Smooth muscle cell (in vitro differentiated cells): ENCODE measurements around the gene HTRA1. TPM values are rescaled to one million over a fixed set of nuclear protein-coding genes. Genes with fewer than 3 reads are reported as not detected.

ENCODE experiments used
- DNase-seq: peaks from one replicate; lab custom pipeline; 2025; ENCODE audit not compliant: unreplicated experiment; lab: John Stamatoyannopoulos, UW
- H2AFZ ChIP-seq: fragments of 200-600 bp; sonication (generic); 2 replicates; pipeline ENCODE4 v1.6.0; 2016; ENCODE audit warnings: antibody characterized with exemption, low read depth, mild to moderate bottlenecking
- H3F3A ChIP-seq: fragments of 200-600 bp; sonication (generic); 2 replicates; pipeline ENCODE4 v1.6.0; 2017; ENCODE audit warnings: antibody characterized with exemption, low read depth
- H3K27ac ChIP-seq: fragments of 200-600 bp; sonication (generic); 2 replicates; pipeline ENCODE4 v1.5.1; 2016; ENCODE audit warnings: low read depth, mild to moderate bottlenecking
- H3K27me3 ChIP-seq: fragments of 200-600 bp; sonication (generic); 2 replicates; pipeline ENCODE4 v1.6.1; 2016; ENCODE audit warnings: low read depth, mild to moderate bottlenecking
- H3K36me3 ChIP-seq: fragments of 200-600 bp; sonication (generic); 2 replicates; pipeline ENCODE4 v1.5.1; 2016; ENCODE audit warnings: low read depth
- H3K4me1 ChIP-seq: fragments of 200-600 bp; sonication (generic); 2 replicates; pipeline ENCODE4 v1.5.1; 2016; ENCODE audit warnings: low read depth
- H3K4me2 ChIP-seq: fragments of 200-600 bp; sonication (generic); 2 replicates; pipeline ENCODE4 v1.6.0; 2016; ENCODE audit warnings: mild to moderate bottlenecking
- H3K4me3 ChIP-seq: fragments of 200-600 bp; sonication (generic); 2 replicates; pipeline ENCODE4 v1.5.1; 2016; ENCODE audit warnings: mild to moderate bottlenecking
- H3K79me2 ChIP-seq: fragments of 200-600 bp; sonication (generic); 2 replicates; pipeline ENCODE4 v1.6.0; 2016; ENCODE audit warnings: low read depth, mild to moderate bottlenecking
- H3K9ac ChIP-seq: fragments of 200-600 bp; sonication (generic); 2 replicates; pipeline ENCODE4 v1.6.0; 2016; ENCODE audit warnings: low read depth
- H3K9me3 ChIP-seq: fragments of 200-600 bp; sonication (generic); replicated peaks from 2 replicates; pipeline ENCODE4 v1.5.1; 2016; ENCODE audit warnings: low read depth
- H4K20me1 ChIP-seq: fragments of 200-600 bp; sonication (generic); 2 replicates; pipeline ENCODE4 v1.6.0; 2016; ENCODE audit warnings: low read depth
- WGBS: methylation state at CpG from one replicate; pipeline ENCODE4 v1.1.7; 2016; ENCODE audit warnings: low lambda C conversion rate; 5-methylcytosine and 5-hydroxymethylcytosine counted together
- polyA plus RNA-seq: library from polyadenylated mRNA; unstranded; fragments of >200 nt; fragmentation: Nextera tagmentation; extraction: Ambion mirVana; gene quantifications from 2 replicates; pipeline ENCODE4 v1.2.1, GENCODE V29; 2016
- total RNA-seq: library from RNA; depleted of rRNA; stranded (reverse); fragments of >200 nt; gene quantifications from 2 replicates; pipeline ENCODE4 v1.2.3, GENCODE V29; 2014
- TF ChIP-seq, protein P1 (sequence below): fragments of 200-600 bp; sonication (generic); IDR thresholded peaks from 2 replicates; pipeline ENCODE4 v1.5.1; 2017; ENCODE audit warnings: borderline replicate concordance, mild to moderate bottlenecking, antibody characterized with exemption; ENCODE audit not compliant: insufficient read depth, poor library complexity, severe bottlenecking

Gene HTRA1
- total and polyA plus RNA-seq, 2 experiments from 2014 or later: 175 to 257 TPM

DNA sequence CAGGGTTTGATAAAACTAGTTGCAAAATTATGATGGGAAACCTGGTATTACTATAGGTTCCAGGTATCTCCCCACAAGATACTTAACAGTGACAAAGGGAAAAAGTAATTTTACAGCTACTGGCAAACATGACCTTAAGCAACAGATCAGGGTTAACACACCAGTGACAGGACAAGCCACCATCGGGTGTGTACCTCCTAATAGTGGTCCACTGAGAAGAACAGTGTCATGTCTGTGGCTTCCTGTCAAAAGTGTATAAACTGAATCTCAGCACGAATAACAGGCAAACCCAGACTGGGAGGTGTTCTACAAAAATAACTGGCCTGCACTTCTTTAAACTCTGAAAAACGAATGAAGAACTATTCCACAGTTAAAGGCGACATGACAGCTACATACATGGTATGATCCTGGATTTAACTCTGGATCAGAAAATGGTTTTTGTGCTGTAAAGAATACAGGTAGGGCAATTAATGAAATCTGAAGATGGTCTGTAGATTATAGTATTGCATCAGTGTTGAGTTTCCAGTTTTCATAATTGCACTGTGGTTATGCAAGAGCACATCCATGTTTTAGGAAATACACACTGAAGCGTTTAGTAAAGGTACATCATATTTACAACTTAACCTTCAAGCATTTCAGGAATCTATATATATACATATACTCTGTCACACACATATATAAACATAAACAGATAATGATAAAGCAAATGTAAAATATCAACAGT is 38.9 kb upstream of the HTRA1 start:
- TF ChIP-seq, protein P1, sequence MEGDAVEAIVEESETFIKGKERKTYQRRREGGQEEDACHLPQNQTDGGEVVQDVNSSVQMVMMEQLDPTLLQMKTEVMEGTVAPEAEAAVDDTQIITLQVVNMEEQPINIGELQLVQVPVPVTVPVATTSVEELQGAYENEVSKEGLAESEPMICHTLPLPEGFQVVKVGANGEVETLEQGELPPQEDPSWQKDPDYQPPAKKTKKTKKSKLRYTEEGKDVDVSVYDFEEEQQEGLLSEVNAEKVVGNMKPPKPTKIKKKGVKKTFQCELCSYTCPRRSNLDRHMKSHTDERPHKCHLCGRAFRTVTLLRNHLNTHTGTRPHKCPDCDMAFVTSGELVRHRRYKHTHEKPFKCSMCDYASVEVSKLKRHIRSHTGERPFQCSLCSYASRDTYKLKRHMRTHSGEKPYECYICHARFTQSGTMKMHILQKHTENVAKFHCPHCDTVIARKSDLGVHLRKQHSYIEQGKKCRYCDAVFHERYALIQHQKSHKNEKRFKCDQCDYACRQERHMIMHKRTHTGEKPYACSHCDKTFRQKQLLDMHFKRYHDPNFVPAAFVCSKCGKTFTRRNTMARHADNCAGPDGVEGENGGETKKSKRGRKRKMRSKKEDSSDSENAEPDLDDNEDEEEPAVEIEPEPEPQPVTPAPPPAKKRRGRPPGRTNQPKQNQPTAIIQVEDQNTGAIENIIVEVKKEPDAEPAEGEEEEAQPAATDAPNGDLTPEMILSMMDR: no peak
- no peak overlapping the region for H3K4me3 ChIP-seq
- no peaks in the 10 kb centered on the region for H3K36me3 ChIP-seq
- H3K9ac ChIP-seq: no peak overlapping the region
- no peaks in the 10 kb centered on the region for H3K4me1 ChIP-seq
- DNase-seq: no peak
- no peak overlapping the region for H3K27ac ChIP-seq
- H3F3A ChIP-seq: no peaks in the 10 kb centered on the region
- H4K20me1 ChIP-seq: no peaks in the 10 kb centered on the region
- no peaks in the 10 kb centered on the region for H3K9me3 ChIP-seq
- H3K4me2 ChIP-seq: no peak overlapping the region
- H2AFZ ChIP-seq: no peak overlapping the region
- 93% methylated on average over 5 of the region's 5 CpGs for WGBS
- H3K79me2 ChIP-seq: no peaks in the 10 kb centered on the region
- H3K27me3 ChIP-seq: no peaks in the 10 kb centered on the region

GRCh38 chr10:122424059-122424458 is 37.3 kb upstream of the HTRA1 start:
- Histone ChIP-seq H3K9me3 (no peaks in the 10 kb centered on the region), H3K27ac (no peak overlapping the region), H4K20me1 (no peaks in the 10 kb centered on the region), H3K4me3 (no peak overlapping the region), H3K4me2 (no peak overlapping the region), H3K9ac (no peak overlapping the region), H3K79me2 (no peaks in the 10 kb centered on the region), H2AFZ (no peak overlapping the region), H3F3A (no peaks in the 10 kb centered on the region), H3K27me3 (no peaks in the 10 kb centered on the region), H3K4me1 (no peaks in the 10 kb centered on the region), H3K36me3 (no peaks in the 10 kb centered on the region)
- 98% methylated on average over 2 of the region's 2 CpGs for WGBS
- no peak for DNase-seq
- TF ChIP-seq, protein P1: no peak

DNA sequence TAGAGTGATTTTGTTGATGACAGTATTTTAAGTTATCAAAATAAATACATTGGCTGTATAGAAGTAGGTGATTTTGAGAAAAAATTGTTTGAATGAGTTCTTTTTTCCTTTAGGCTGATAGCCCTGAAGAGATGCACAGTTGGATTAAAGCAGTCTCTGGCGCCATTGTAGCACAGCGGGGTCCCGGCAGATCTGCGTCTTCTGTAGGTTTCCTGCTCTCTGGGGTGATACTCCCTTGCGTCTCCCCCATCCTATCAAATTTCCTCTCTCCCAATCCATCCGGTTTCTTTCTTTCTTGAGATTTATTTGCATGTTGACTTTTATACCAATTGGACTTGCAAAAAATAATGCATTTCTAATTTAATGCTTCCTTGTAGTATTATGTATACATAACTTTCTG is 34.5 kb upstream of the HTRA1 start:
- H3K4me3 ChIP-seq: no peak overlapping the region
- peaks cover 3% of the 10 kb centered on the region for H3K36me3 ChIP-seq
- no peaks in the 10 kb centered on the region for H3K9me3 ChIP-seq
- DNase-seq: no peak
- no peaks in the 10 kb centered on the region for H3K79me2 ChIP-seq
- H4K20me1 ChIP-seq: no peaks in the 10 kb centered on the region
- no peaks in the 10 kb centered on the region for H3K4me1 ChIP-seq
- 98% methylated on average over 6 of the region's 6 CpGs for WGBS
- H3F3A ChIP-seq: no peaks in the 10 kb centered on the region
- no peak overlapping the region for H3K27ac ChIP-seq
- TF ChIP-seq, protein P1: no peak
- H3K27me3 ChIP-seq: no peaks in the 10 kb centered on the region
- no peak overlapping the region for H3K4me2 ChIP-seq
- H2AFZ ChIP-seq: no peak overlapping the region
- no peak overlapping the region for H3K9ac ChIP-seq

DNA sequence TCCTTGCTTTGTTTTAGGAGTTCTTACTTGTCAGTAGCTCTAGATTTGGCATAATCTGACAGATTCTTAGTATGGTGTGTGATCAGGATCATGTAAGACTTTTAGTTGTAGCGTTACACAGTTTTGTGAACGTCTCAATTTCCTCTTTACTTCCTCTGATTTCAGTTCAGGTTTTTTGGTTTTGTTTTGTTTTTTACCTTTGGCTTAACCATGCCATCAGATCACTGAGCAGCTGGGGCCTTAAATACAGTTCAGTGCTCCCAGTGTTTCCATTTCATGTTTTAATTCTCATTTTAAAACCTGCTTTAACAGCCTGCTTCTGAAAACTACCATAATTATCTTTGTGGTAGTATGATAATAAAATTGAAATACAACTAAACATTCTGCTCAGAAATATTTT is 34.1 kb upstream of the HTRA1 start:
- TF ChIP-seq, protein P1: no peak
- Histone ChIP-seq H3K79me2 (no peaks in the 10 kb centered on the region), H3K27ac (no peak overlapping the region), H3K36me3 (peaks cover 3% of the 10 kb centered on the region), H2AFZ (no peak overlapping the region), H3K4me3 (no peak overlapping the region), H3K9ac (no peak overlapping the region), H3K4me1 (no peaks in the 10 kb centered on the region), H3K27me3 (no peaks in the 10 kb centered on the region), H3K4me2 (no peak overlapping the region), H3F3A (no peaks in the 10 kb centered on the region), H4K20me1 (no peaks in the 10 kb centered on the region), H3K9me3 (no peaks in the 10 kb centered on the region)
- no peak for DNase-seq
- WGBS: 95% methylated on average over 2 of the region's 2 CpGs
